Muscle of leg (tissue), 11 donors: ENCODE results near the gene PDZRN3. TPM values are rescaled to one million over a fixed set of nuclear protein-coding genes. Genes with fewer than 3 reads are reported as not detected.

Experiments used
- DNase-seq: peaks from one replicate; pipeline ENCODE4 v3.0.0; 2013
- H3K27ac ChIP-seq: one replicate; pipeline ENCODE4 v1.5.1; 2013; ENCODE audit warnings: mild to moderate bottlenecking, low read length, control low read depth
- H3K27me3 ChIP-seq: one replicate; pipeline ENCODE4 v1.6.1; 2013; ENCODE audit warnings: low read length; ENCODE audit not compliant: control insufficient read depth, insufficient read depth
- H3K36me3 ChIP-seq: one replicate; pipeline ENCODE4 v1.6.1; 2013; ENCODE audit warnings: low read length; ENCODE audit not compliant: control insufficient read depth, insufficient read depth
- H3K4me1 ChIP-seq: one replicate; pipeline ENCODE4 v1.6.1; 2013; ENCODE audit warnings: low read length; ENCODE audit not compliant: control insufficient read depth, insufficient read depth
- H3K4me3 ChIP-seq: one replicate; pipeline ENCODE4 v1.5.1; 2013; ENCODE audit warnings: low read length, control low read depth
- H3K9me3 ChIP-seq: replicated peaks from 2 replicates; pipeline ENCODE4 v1.6.1; 2013; ENCODE audit warnings: low read depth, low read length; ENCODE audit not compliant: control insufficient read depth
- WGBS: methylation state at CpG from one replicate; pipeline ENCODE4 v1.1.5; 2013; ENCODE audit warnings: missing lambda C conversion rate; ENCODE audit not compliant: insufficient coverage; 5-methylcytosine and 5-hydroxymethylcytosine counted together
- polyA plus RNA-seq, 8 donors: library from polyadenylated mRNA; unstranded; fragments of 120-200 nt; gene quantifications; one replicate each; pipeline versions ENCODE4 v1.2.1 to v1.2.3, GENCODE V29; 2013; ENCODE audit warnings: inconsistent platforms in 1 of 8, low replicate concordance in 1 of 8; ENCODE audit not compliant: insufficient read length in 8 of 8, insufficient read depth in 1 of 8
- total RNA-seq: library from RNA; stranded (reverse); fragments of 120-200 nt; gene quantifications from one replicate; pipeline ENCODE4 v1.2.4, GENCODE V29; 2013

PDZRN3 gene
- total and polyA plus RNA-seq, 9 donors: 57.1 to 96.4 (median 79.7) TPM

DNA sequence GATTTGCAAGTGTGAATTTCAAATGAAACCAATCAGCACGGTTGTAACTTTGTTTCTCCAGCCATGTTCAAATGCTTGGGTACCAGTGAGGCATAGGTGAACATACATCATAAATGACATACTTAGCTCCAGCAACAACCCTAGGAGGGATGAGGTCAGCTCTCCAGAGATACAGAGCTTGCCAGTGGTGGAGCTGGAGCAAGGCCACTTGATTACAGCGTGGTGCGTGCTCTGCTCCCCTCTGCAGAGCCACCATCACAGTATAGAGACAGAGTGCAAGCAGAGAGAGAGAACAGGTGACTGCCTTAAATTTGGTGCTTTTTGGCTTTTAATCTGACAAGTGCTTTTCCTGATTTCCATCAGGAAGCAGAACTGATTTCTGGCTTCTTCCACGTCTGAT is 275.1 kb downstream of the PDZRN3 start:
- no peak for DNase-seq
- Histone ChIP-seq H3K27me3 (no peaks in the 10 kb centered on the region), H3K9me3 (no peaks in the 10 kb centered on the region), H3K36me3 (no peaks in the 10 kb centered on the region), H3K27ac (no peak overlapping the region), H3K4me3 (no peak overlapping the region), H3K4me1 (no peaks in the 10 kb centered on the region)
- 75% methylated on average over 2 of the region's 4 CpGs for WGBS

DNA sequence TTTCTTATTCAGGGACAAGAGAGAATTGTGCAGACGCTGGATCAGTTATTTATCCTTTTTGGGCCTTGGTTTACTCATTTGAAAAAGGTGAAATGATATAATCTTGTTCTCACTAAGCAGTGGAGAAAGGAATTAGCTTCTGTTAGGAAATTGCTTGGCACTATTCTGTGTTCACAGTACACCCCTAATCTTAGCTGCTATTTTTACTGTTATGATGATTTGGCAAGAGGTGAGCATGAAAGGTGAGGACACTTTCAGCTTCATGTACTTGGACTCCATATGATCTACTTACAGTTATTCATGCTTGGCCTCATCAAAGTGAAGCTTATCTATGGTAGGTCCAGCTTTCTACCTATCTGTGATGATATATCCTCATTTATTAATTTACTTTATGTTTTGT is 282.7 kb downstream of the PDZRN3 start:
- WGBS: no CpG with 5 or more reads among the region's 1 CpG
- H3K4me3 ChIP-seq: no peak overlapping the region
- no peaks in the 10 kb centered on the region for H3K4me1 ChIP-seq
- no peaks in the 10 kb centered on the region for H3K27me3 ChIP-seq
- H3K27ac ChIP-seq: no peak overlapping the region
- peaks cover 8% of the 10 kb centered on the region for H3K9me3 ChIP-seq
- no peaks in the 10 kb centered on the region for H3K36me3 ChIP-seq
- DNase-seq: no peak

DNA sequence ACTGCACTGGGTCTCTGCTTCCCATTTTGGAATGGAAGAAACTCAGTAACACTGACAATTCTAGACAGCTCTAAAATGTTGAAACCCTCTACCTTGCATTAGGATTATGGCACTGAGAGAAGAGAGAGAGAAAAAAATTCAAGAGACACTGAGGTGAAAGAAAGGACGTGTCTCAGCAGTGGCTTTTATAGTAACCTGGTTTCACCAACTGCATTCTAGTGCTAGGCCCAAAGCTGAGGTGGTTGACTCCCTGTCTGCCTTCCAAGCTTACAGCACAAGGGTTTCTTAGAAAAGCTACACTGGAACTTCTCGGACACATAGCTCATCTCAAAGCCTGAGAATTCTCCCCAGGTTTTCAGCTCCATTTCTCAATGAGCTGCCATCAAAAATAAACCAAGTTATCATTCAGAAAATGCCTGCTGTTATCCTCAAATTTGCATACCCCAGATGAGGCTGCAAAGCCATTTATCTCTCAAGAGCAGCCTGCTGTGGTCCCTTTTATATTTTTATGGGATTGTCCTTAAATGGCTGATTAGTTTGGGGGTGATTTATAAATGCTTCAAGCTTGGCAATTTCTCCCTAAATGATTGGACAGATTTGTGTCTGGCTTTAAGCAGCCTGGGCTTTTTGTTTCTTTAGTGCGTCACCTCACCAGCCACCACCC is 283.3 kb downstream of the PDZRN3 start:
- Histone ChIP-seq H3K27me3 (no peaks in the 10 kb centered on the region), H3K9me3 (peaks cover 8% of the 10 kb centered on the region), H3K36me3 (no peaks in the 10 kb centered on the region), H3K4me1 (no peaks in the 10 kb centered on the region), H3K4me3 (no peak overlapping the region), H3K27ac (no peak overlapping the region)
- 67% methylated on average over 3 of the region's 3 CpGs for WGBS
- no peak for DNase-seq

DNA sequence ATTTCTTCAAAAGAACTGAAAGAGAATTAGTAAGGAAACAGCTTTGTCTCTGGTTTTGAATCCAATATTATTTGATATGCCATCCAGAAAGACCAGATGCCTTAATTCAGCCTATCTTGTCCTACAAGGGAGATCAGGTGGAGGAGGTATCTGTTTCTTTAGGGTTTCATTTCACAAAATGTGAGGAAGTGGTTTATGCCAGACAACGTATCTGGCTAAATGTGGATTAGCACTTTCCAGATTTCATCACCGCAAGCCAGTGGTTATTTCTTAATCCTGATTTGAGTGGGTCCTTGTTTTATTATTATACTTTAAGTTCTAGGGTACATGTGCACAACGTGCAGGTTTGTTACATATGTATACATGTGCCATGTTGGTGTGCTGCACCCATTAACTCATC is 292.2 kb downstream of the PDZRN3 start:
- no CpG with 5 or more reads among the region's 3 CpGs for whole genome bisulfite sequencing
- Histone ChIP-seq H3K4me3 (no peak overlapping the region), H3K9me3 (no peaks in the 10 kb centered on the region), H3K36me3 (no peaks in the 10 kb centered on the region), H3K27ac (no peak overlapping the region), H3K27me3 (no peaks in the 10 kb centered on the region), H3K4me1 (no peaks in the 10 kb centered on the region)
- DNase-seq: no peak
